Testis (tissue), 2 donors: Measurements from ENCODE around the gene SLC9A2.

Experiments
- POLR2A ChIP-seq: fragments of 450-650 bp; IDR thresholded peaks from one replicate; pipeline ENCODE4 v1.6.1; 2017; ENCODE audit warnings: antibody characterized with exemption, mild to moderate bottlenecking, moderate library complexity
- TF ChIP-seq, protein P1 (sequence below), 3 experiments: fragments of 450-650 bp in 2 of 3; fragments of 200-600 bp in 1 of 3; sonication (generic) in 1 of 3; IDR thresholded peaks; one replicate each; pipeline ENCODE4 v1.5.1; 2016 to 2019; ENCODE audit warnings: antibody characterized with exemption in 3 of 3, mild to moderate bottlenecking in 2 of 3, moderate library complexity in 1 of 3

DNA sequence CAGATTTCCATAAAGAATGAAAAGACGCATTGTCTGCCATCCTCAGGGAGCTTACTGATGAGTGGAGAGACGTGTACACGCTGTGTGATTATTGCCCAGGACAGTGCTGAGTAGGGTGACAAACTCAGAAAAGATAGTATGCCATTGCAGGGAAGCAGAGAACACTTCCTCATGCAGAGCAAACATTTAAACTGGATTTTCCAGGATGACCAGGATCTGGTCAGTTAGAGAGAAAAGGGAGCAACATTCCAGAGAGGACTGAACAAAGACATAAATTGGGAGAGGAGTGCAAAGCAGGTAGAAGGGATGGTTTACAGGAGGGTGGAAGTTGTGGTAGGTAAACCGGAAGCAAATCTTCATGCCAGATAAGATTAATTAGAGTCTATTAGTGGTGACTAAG lies 2.3 kb downstream of the SLC9A2 start:
- TF ChIP-seq, protein P1, sequence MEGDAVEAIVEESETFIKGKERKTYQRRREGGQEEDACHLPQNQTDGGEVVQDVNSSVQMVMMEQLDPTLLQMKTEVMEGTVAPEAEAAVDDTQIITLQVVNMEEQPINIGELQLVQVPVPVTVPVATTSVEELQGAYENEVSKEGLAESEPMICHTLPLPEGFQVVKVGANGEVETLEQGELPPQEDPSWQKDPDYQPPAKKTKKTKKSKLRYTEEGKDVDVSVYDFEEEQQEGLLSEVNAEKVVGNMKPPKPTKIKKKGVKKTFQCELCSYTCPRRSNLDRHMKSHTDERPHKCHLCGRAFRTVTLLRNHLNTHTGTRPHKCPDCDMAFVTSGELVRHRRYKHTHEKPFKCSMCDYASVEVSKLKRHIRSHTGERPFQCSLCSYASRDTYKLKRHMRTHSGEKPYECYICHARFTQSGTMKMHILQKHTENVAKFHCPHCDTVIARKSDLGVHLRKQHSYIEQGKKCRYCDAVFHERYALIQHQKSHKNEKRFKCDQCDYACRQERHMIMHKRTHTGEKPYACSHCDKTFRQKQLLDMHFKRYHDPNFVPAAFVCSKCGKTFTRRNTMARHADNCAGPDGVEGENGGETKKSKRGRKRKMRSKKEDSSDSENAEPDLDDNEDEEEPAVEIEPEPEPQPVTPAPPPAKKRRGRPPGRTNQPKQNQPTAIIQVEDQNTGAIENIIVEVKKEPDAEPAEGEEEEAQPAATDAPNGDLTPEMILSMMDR (IDR thresholded peaks at IDR 0.05), result no peak
- TF ChIP-seq POLR2A, result no peak
